GM12891 (cell line): ENCODE data around the gene MYO1D.

Source experiments
- POLR2A ChIP-seq: IDR thresholded peaks from 2 replicates; pipeline ENCODE4 v1.6.1; 2011; ENCODE audit warnings: low read depth, low read length, control low read depth
- TAF1 ChIP-seq: IDR thresholded peaks from 2 replicates; pipeline ENCODE4 v1.6.1; 2011; ENCODE audit warnings: low read depth, low read length, control low read depth

- TF ChIP-seq POLR2A: no peak
- no peak for TF ChIP-seq TAF1
Observed at GRCh38 chr17:32833526-32833925, 43.4 kb downstream of the MYO1D start.
